B cell (primary cell): ENCODE measurements around the gene CRYBA1. TPM values are rescaled to one million over a fixed set of nuclear protein-coding genes. Genes with fewer than 3 reads are reported as not detected.

Experiments
- ATAC-seq: fragments of 200-7000 bp; cut with Tn5 transposase; one replicate; pipeline ENCODE4 v1.10.0; 2021; ENCODE audit warnings: low read depth, mild to moderate bottlenecking, moderate number of reproducible peaks, moderate library complexity
- CTCF ChIA-PET: fragments of 350-600 bp; sonication (Branson Sonifier 250); formaldehyde crosslinking; loops from one replicate; lab custom pipeline; 2021; ENCODE audit warnings: antibody characterized with exemption, inconsistent platforms; lab: Charles Lee
- POLR2A ChIA-PET: fragments of 350-600 bp; sonication (Branson Sonifier 250); formaldehyde crosslinking; loops from one replicate; lab custom pipeline; 2021; ENCODE audit warnings: antibody characterized with exemption; lab: Charles Lee
- DNase-seq: peaks from one replicate; pipeline ENCODE4 v3.0.0; 2013
- H2AFZ ChIP-seq: 2 replicates; pipeline ENCODE4 v1.6.1; 2012; ENCODE audit warnings: mild to moderate bottlenecking, low read depth, low read length; ENCODE audit not compliant: insufficient read depth, poor library complexity, severe bottlenecking
- H3K27ac ChIP-seq, 2 donors: 1 replicate in 1 of 2; 2 replicates in 1 of 2; pipeline ENCODE4 v1.5.1; 2012 to 2013; ENCODE audit warnings: low read length in 2 of 2, mild to moderate bottlenecking in 2 of 2, moderate library complexity in 1 of 2
- H3K27me3 ChIP-seq, 4 experiments: fragments of 200-600 bp in 1 of 4; sonication (generic) in 1 of 4; replicated peaks in 1 of 4; 1 replicate in 2 of 4; 2 replicates in 2 of 4; pipeline versions ENCODE4 v1.6.1 to v1.7.0; 2013 to 2016; ENCODE audit warnings: low read length in 3 of 4, mild to moderate bottlenecking in 2 of 4, mixed read lengths in 1 of 4, moderate library complexity in 1 of 4; ENCODE audit not compliant: insufficient read depth in 4 of 4, control insufficient read depth in 3 of 4; ENCODE audit errors: control extremely low read depth in 1 of 4
- H3K36me3 ChIP-seq, 2 experiments: replicated peaks in 1 of 2; 1 replicate in 1 of 2; 2 replicates in 1 of 2; pipeline versions ENCODE4 v1.6.1 to v1.7.1; 2013; ENCODE audit warnings: low read length in 1 of 2; ENCODE audit not compliant: insufficient read depth in 2 of 2, control insufficient read depth in 1 of 2; ENCODE audit errors: control extremely low read depth in 1 of 2, extremely low read depth in 1 of 2
- H3K4me1 ChIP-seq, 2 donors: fragments of 200-600 bp in 1 of 2; sonication (generic) in 1 of 2; 1 replicate in 1 of 2; 2 replicates in 1 of 2; pipeline versions ENCODE4 v1.5.1 to v1.6.1; 2013 to 2017; ENCODE audit warnings: low read length in 2 of 2; ENCODE audit not compliant: control insufficient read depth in 2 of 2, insufficient read depth in 2 of 2
- H3K4me2 ChIP-seq: replicated peaks from 2 replicates; pipeline ENCODE3; 2012; ENCODE audit warnings: mild to moderate bottlenecking, low read depth, low read length; ENCODE audit not compliant: poor library complexity, severe bottlenecking
- H3K4me3 ChIP-seq, 5 experiments: fragments of 200-600 bp in 1 of 5; sonication (generic) in 1 of 5; 1 replicate in 3 of 5; 2 replicates in 2 of 5; pipeline versions ENCODE4 v1.5.1 to v1.7.0; 2011 to 2016; ENCODE audit warnings: low read length in 4 of 5, mild to moderate bottlenecking in 4 of 5, low read depth in 2 of 5, control low read depth in 1 of 5, moderate library complexity in 1 of 5; ENCODE audit not compliant: insufficient read depth in 1 of 5; ENCODE audit errors: control extremely low read depth in 1 of 5, extremely low read depth in 1 of 5
- H3K79me2 ChIP-seq: fragments of 200-600 bp; sonication (generic); one replicate; pipeline ENCODE4 v1.6.0; 2016; ENCODE audit warnings: low read length; ENCODE audit not compliant: control insufficient read depth, insufficient read depth
- H3K9ac ChIP-seq: fragments of 200-600 bp; sonication (generic); 2 replicates; pipeline ENCODE4 v1.6.1; 2017; ENCODE audit warnings: mild to moderate bottlenecking, low read length, moderate library complexity
- H3K9me3 ChIP-seq, 3 donors: one replicate each; pipeline versions ENCODE4 v1.6.1 to v1.7.1; 2013; ENCODE audit warnings: low read length in 2 of 3; ENCODE audit not compliant: control insufficient read depth in 2 of 3, insufficient read depth in 1 of 3; ENCODE audit errors: control extremely low read depth in 1 of 3
- H4K20me1 ChIP-seq: 2 replicates; pipeline ENCODE4 v1.6.0; 2012; ENCODE audit warnings: mild to moderate bottlenecking, low read length; ENCODE audit not compliant: insufficient read depth, control insufficient read depth, poor library complexity, severe bottlenecking
- H3K27ac Mint-ChIP-seq: one replicate; pipeline ENCODE4 v1.8.0; 2021; ENCODE audit warnings: mixed read lengths
- H3K27me3 Mint-ChIP-seq: one replicate; pipeline ENCODE4 v1.8.0; 2021; ENCODE audit warnings: mixed read lengths
- H3K4me1 Mint-ChIP-seq: one replicate; pipeline ENCODE4 v1.8.0; 2021; ENCODE audit warnings: mixed read lengths
- H3K4me3 Mint-ChIP-seq: one replicate; pipeline ENCODE4 v1.8.0; 2021; ENCODE audit warnings: mixed read lengths
- H3K9me3 Mint-ChIP-seq: one replicate; pipeline ENCODE4 v1.8.0; 2022; ENCODE audit warnings: mixed read lengths; ENCODE audit not compliant: insufficient read depth
- CTCF ChIP-seq: fragments of 200-600 bp; IDR thresholded peaks from one replicate; pipeline ENCODE4 v1.8.0; 2022; ENCODE audit warnings: antibody characterized with exemption, mild to moderate bottlenecking
- EZH2 ChIP-seq: IDR thresholded peaks from 2 replicates; pipeline ENCODE4 v1.6.1; 2012; ENCODE audit warnings: borderline replicate concordance, low read depth, mild to moderate bottlenecking, moderate library complexity, low read length; ENCODE audit not compliant: insufficient read depth, poor library complexity, severe bottlenecking
- WGBS: methylation state at CpG from one replicate; pipeline ENCODE4 v1.1.5; 2013; ENCODE audit warnings: missing lambda C conversion rate; ENCODE audit not compliant: insufficient coverage; 5-methylcytosine and 5-hydroxymethylcytosine counted together
- intact Hi-C: fragments of 100-400 bp; cut with micrococcal nuclease; formaldehyde crosslinking; loops from one replicate; pipeline ENCODE4 v1.10.0; 2022
- polyA plus RNA-seq: library from polyadenylated mRNA; depleted of rRNA; stranded (reverse); fragments of >200 nt; gene quantifications from 2 replicates; pipeline ENCODE4 v1.2.3, GENCODE V29; 2012
- total RNA-seq, 2 donors: library from RNA; stranded (reverse); fragments of 120-200 nt in 1 of 2; gene quantifications; 1 replicate in 1 of 2; 2 replicates in 1 of 2; pipeline versions ENCODE4 v1.2.3 to v1.2.4, GENCODE V29; 2013 to 2022

Gene CRYBA1
- total and polyA plus RNA-seq, 2 donors (not counting 1 experiment from before 2014, with no cell fraction given): not detected

DNA sequence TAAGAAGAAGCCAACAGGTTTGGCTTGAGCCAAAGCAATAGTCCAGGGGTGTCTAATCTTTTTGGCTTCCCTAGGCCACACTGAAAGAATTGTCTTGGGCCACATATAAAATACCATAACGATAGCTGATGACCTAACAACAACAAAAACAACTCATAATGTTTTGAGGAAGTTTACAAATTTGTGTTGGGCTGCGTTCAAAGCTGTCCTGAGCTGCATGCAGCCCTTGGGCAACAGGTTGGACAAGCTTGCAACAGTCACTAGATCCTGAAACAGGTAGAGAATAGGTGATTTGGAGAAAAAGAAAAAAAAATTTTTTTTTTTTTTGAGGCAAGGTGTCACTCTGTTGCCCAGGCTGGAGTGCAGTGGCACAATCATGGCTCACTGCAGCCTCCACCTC lies 4.5 kb downstream of the CRYBA1 start:
- ATAC-seq: no peak
- no peak overlapping the region for H3K27ac Mint-ChIP-seq
- H2AFZ ChIP-seq: no peak overlapping the region
- H3K4me3 ChIP-seq: no peak overlapping the region
- ChIA-PET POLR2A (no interaction called here), CTCF (interaction anchor here (0.7 to 1.7 kb wide), 5 partner anchors 14 to 111 kb away, joined by 3 to 6 read pairs (median 3); no protein-coding TSS in a partner anchor)
- H3K9ac ChIP-seq: no peak overlapping the region
- H3K9me3 Mint-ChIP-seq: no peaks in the 10 kb centered on the region
- TF ChIP-seq EZH2 (no peak), CTCF (no peak)
- WGBS: 83% methylated on average over 1 of the region's 2 CpGs
- H3K4me1 ChIP-seq: peaks cover 0 to 11% of the 10 kb centered on the region in 2 donors
- H3K36me3 ChIP-seq: peaks cover 0 to 9% of the 10 kb centered on the region in 2 experiments
- no peaks in the 10 kb centered on the region for H3K27me3 ChIP-seq
- peaks cover 14% of the 10 kb centered on the region for H3K4me1 Mint-ChIP-seq
- no peak for DNase-seq
- no peaks in the 10 kb centered on the region for H3K79me2 ChIP-seq
- no peaks in the 10 kb centered on the region for H4K20me1 ChIP-seq
- intact Hi-C loops: no loop called here
- H3K27me3 Mint-ChIP-seq: no peaks in the 10 kb centered on the region
- no peak overlapping the region for H3K4me3 Mint-ChIP-seq
- no peaks in the 10 kb centered on the region for H3K9me3 ChIP-seq
- no peak overlapping the region for H3K27ac ChIP-seq
- no peak overlapping the region for H3K4me2 ChIP-seq

GRCh38 chr17:29252101-29252791 lies 5.6 kb downstream of the CRYBA1 start:
- Histone ChIP-seq H3K9ac (no peak overlapping the region), H3K4me3 (no peak overlapping the region), H3K4me1 (peaks cover 0 to 11% of the 10 kb centered on the region in 2 donors), H3K36me3 (peaks cover 0 to 11% of the 10 kb centered on the region in 2 experiments), H3K9me3 (no peaks in the 10 kb centered on the region), H3K27me3 (no peaks in the 10 kb centered on the region), H4K20me1 (no peaks in the 10 kb centered on the region), H3K4me2 (no peak overlapping the region), H2AFZ (no peak overlapping the region), H3K79me2 (no peaks in the 10 kb centered on the region), H3K27ac (no peak overlapping the region)
- Mint-ChIP-seq H3K4me3 (no peak overlapping the region), H3K4me1 (peaks cover 16% of the 10 kb centered on the region), H3K9me3 (no peaks in the 10 kb centered on the region), H3K27ac (no peak overlapping the region), H3K27me3 (no peaks in the 10 kb centered on the region)
- intact Hi-C loops: loop anchor here (2.0 kb wide), 1 partner anchor 39 kb away; no protein-coding TSS in a partner anchor
- ATAC-seq (no peak), DNase-seq (peak; percentile 39)
- ChIA-PET CTCF (interaction anchor here (0.5 to 1.7 kb wide), 5 partner anchors 19 to 186 kb away, joined by 3 to 6 read pairs (median 3); no protein-coding TSS in a partner anchor), POLR2A (no interaction called here)
- 92% methylated on average over 3 of the region's 7 CpGs for WGBS
- TF ChIP-seq CTCF (peak; percentile 66), EZH2 (no peak)
